NCI-H146 (cell line): ENCODE results near the gene TMEM256.

ENCODE experiments used
- DNase-seq: peaks from one replicate; lab custom pipeline; 2025; lab: John Stamatoyannopoulos, UW

The TMEM256 gene

GRCh38 chr17:7407485-7408251, 3.8 kb upstream of the TMEM256 start, which contains the start of gene NLGN2:
TSS of gene NLGN2 (plus strand) at chr17:7407845. CDS start at chr17:7408256, 411 bp downstream.
- DNase-seq = no peak

DNA sequence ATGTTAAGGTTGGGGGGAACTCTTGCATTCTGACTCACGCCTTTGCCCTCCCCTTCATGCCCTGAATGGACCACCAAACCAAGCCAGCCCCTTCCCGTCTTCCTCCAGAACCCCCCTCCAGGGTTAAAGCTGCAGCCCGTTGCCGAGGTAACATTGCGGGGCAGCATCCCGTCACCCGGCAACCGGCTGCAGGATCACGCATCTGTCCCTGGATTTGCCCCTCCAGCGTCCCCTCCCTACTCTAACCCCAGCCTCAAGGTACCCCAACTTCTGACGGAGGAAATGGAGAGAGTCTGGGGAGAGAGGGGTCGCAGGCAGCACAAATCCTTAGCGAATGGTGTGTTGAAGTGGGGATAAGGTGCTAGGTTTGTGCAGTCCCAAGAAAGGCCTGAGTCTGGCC, 3.2 kb upstream of the TMEM256 start:
- no peak for DNase-seq

DNA sequence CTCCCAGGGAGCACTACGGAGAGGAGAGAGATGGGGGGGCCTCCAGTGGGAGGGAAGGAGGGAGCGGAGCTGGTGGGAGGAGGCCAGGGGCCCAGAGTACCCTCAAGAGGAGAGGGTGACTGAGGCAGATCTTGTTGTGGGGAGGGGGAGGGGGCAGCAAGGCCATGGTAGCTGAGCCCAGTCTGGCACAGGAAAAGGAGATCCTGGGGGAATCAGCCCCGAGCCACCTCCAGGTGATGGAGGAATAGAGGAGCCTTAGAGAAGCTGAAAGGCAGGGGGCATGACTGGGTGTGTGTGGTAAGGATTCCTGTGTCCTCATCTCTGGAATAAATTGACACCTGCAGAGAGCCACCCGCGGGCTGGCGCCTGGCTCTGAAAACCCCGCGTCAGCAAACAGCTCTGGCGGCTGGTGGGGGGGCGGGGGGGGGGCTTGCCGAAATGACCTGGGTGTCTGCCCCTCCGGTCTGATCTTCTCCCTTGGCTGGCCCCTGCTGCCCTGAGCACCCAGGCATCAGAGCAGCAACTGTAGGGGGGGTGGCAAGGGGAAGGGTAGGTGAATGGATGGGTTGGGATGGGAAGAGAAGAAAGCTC, 2.4 kb upstream of the TMEM256 start:
- DNase-seq = peak; percentile 66

DNA sequence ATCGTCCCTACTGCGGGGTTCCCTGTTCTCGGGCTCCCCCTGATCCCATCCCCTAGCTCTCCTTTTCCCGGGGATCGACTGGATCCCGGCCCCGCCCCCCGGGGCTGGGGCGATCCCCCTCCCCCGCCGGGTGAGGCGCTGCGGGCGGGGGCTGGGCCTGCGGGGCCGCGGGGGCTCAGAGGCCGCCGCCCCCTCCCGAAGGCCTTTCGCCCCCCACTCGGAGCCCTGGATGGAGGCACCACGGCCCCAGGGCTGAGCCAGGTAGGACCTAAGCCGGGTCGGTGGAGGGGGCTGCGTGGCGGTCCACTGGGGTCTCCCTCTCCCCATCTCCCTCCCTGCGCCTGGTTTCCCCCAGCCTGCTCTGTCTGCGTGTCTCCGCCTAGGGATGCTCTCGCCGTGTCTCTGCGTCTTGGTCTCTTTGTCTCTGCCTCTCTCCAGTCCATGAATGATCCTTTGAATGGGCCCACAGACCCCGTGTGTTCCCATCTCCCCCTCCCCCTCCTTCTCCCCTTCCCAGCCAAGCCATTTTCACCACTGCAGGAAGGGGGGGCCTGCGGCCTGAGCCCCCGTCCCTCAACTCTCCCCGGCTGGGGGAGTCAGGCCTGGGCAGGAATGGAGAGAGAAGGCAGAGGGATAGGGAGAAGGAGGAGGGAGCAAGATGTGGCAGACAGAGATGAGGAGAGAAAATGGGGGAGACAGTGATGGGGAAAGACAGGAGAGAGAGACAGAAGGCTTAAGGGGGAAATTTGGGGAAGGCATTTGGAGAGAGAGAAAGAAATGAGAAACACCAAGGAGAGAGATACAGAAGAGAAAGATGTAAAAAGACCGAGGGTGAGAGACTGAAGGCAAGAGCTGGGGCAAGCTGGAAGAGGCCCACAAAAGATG, 1.7 kb upstream of the TMEM256 start:
- no peak for DNase-seq

DNA sequence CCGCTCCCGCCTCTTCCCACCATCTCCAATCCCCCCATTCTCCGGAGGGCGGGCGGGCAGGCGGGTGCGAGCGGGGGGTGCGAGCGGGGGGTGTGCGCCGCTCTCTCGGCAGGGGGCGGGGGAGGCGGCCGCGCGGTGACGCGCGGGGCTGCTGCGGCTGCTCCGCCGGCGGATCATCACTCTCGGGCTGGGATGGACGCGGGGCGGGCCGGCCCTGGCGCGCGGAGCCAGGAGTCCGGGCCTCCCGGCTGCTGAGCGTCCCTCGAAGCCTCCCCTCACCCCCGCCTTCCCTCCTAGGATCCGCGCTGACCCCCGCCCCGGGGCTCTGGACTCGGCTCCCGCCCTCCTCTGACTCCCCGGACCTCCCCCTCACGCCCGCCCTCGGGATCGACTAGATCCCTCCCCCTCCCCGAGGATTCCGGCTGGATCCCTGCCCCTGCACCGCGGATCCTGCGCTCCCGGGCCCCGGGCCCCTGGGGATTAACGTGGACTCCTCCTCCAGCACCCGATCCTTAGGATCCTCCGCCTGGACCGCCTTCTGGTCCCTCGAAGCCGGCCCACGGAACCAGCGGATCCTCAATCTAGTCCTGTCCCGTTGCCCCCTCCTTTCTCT, 946 bp upstream of the TMEM256 start:
- peak; percentile 72 for DNase-seq

DNA sequence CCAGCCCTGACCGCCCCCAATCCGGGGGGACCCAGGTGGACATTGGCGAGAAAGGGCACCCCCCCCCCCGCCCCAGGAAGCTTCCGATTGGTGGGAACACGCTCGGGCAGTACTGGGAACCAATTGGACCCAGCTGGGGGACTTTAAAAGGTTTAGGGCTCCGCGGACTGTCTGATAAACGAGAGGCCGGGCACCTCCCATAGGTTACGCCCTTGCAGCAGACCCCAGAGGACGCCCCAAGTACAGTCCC, 245 bp downstream of the TMEM256 start:
- no peak for DNase-seq

DNA sequence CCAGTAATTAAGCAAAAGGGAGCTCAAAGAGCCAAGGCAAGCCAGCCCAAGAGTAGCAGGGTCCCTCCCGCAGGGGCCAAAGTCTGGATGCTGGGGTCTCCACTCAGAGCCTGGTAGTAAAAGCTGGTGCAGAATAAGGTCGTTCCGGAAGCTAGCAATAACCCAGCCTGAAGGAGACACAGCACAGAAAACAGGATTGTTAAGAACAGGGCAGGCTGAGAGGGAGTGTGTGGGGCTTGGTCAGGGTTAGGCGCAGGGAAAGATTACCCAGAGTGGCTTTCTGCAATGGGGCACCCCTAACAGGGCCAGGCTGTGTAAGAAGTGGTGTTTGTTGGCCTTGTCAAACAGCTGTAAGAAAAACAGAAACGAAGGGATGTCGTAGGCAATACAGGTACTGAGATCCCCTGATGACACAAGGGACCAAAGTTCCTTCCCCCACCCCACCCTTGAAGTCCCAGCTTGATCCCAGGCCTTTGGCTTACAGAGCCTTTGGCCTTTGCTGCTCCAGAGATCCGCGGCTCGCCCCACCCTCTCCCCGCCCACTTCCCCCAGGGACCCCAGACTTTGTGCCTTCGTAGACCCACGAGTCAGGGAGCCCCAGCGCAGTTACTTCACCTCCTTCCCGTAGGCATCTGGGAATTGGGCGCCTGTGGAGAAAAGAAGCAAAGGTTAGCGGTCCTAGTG, 712 bp downstream of the TMEM256 start:
- no peak for DNase-seq

- no peak for DNase-seq
Measured at GRCh38 chr17:7398612-7399011, 5.3 kb downstream of the TMEM256 start.

GRCh38 chr17:7396147-7396546, 7.8 kb downstream of the TMEM256 start:
- no peak for DNase-seq

GRCh38 chr17:7394452-7395191, 9.3 kb downstream of the TMEM256 start, which contains the start of gene PLSCR3:
TSS of gene PLSCR3 (minus strand) at chr17:7394525. CDS start at chr17:7394110, 415 bp downstream.
- DNase-seq = peak; percentile 88

- DNase-seq = peak; percentile 70
Measured at GRCh38 chr17:7393613-7394451, 10.1 kb downstream of the TMEM256 start.

GRCh38 chr17:7392696-7393612, 10.9 kb downstream of the TMEM256 start:
- DNase-seq = no peak

DNA sequence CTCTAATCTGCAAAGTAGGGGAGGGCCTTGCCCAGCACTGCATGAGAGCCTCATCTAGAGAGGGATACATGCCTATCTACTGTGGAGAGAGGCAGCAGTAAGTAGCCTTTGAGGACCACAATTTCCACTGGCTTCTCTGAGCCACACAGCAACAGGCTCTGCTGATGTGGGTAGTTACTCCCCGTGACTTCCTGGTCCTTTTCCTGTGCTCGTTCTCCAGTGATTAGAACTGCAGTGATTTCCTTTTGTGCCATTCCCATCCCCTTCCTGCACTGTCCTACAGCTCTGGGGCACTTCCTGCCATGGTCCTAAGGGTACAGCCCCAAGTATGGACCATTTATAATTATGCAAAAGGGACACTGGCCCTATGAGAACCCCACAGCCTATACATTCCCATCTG, 12.6 kb downstream of the TMEM256 start:
- no peak for DNase-seq

GRCh38 chr17:7389924-7390910, 13.7 kb downstream of the TMEM256 start:
- no peak for DNase-seq

DNA sequence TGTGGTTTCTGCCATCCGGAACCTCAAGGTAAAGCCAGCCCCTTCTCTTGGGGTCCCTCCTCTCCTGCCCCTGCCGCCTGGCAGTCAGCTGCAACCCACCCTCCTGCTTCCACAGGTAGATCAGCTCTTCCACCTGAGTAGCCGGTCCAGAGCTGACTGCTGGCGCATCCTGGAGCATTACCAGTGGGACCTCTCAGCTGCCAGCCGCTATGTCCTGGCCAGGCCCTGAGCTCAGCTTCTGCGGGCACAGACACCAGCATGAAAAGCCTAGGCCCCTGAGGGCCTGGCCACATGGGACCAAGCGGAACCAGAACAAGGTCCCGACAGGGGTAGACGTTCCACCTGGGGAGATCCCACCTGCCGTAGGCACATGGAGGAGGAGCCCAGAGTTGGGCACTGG, 15.0 kb downstream of the TMEM256 start:
- DNase-seq = no peak

DNA sequence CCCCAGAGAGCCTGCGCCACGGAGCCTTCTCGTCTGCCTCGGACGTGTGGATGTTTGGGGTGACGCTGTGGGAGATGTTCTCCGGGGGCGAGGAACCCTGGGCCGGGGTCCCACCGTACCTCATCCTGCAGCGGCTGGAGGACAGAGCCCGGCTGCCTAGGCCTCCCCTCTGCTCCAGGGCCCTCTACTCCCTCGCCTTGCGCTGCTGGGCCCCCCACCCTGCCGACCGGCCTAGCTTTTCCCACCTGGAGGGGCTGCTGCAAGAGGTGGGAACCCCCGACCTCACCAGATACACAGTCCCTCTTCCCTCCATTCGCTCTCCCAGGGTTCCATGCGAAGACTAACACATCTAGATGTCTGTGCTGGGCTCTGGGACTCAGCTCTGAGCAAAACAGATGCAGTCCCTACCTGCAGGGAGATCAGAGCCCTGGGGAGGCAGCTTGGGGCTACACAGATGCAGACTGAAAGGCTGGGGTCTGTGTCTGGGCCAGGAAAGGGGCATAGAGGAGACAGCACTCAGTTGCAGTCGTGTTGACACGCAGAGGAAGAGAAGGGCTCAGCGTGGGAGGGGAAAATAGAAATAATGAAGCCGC, 19.3 kb downstream of the TMEM256 start:
- no peak for DNase-seq

DNA sequence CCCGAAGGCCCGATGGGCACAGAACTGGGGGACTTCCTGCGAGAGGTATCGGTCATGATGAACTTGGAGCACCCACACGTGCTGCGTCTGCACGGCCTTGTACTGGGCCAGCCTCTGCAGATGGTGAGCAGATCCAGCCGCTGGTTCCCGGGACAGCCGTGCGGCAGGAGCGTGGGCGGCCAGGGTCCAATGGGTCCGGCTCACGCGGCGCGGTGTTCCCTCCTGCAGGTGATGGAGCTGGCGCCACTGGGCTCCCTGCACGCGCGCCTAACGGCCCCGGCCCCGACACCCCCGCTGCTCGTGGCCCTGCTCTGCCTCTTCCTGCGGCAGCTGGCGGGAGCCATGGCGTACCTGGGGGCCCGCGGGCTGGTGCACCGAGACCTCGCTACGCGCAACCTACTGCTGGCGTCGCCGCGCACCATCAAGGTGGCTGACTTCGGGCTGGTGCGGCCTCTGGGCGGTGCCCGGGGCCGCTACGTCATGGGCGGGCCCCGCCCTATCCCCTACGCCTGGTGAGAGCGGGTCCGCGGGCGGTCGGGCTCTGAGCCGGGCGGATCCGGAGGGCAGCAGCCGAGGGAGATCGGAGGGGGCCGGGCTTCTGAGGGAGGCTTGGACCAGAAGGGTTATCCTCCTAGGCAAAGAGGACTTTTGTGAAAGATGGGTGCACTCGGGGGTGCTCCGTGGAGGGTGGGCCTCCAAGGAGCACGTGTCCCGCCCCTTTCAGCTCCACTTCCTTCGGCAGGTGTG, 20.0 kb downstream of the TMEM256 start:
- DNase-seq = peak; percentile 84
